Peyer's patch (tissue), 4 donors: ENCODE measurements around the gene CLDN7. TPM values are rescaled to one million over a fixed set of nuclear protein-coding genes. Genes with fewer than 3 reads are reported as not detected.

Source experiments
- DNase-seq, 3 donors: peaks; one replicate each; pipeline ENCODE4 v3.0.0-alpha.2; 2017 to 2019
- H3K27ac ChIP-seq, 4 donors: fragments of 200-600 bp; sonication (generic); one replicate each; pipeline ENCODE4 v1.5.1; 2016 to 2019
- H3K27me3 ChIP-seq, 2 donors: fragments of 200-600 bp; sonication (generic); one replicate each; pipeline ENCODE4 v1.5.1; 2019
- H3K36me3 ChIP-seq, 3 donors: fragments of 200-600 bp; sonication (generic); one replicate each; pipeline ENCODE4 v1.5.1; 2016 to 2019
- H3K4me1 ChIP-seq, 4 donors: fragments of 200-600 bp; sonication (generic); one replicate each; pipeline ENCODE4 v1.5.1; 2016 to 2019
- H3K4me3 ChIP-seq, 4 donors: fragments of 200-600 bp; sonication (generic); 1 replicate in 3 of 4; 2 replicates in 1 of 4; pipeline ENCODE4 v1.5.1; 2016 to 2019; ENCODE audit warnings: mild to moderate bottlenecking in 1 of 4
- H3K9me3 ChIP-seq, 4 donors: fragments of 200-600 bp; sonication (generic); one replicate each; pipeline ENCODE4 v1.5.1; 2016 to 2019; ENCODE audit warnings: mild to moderate bottlenecking in 1 of 4
- POLR2A ChIP-seq, 2 donors: fragments of 450-650 bp; IDR thresholded peaks; one replicate each; pipeline ENCODE4 v1.5.1; 2017; ENCODE audit warnings: antibody characterized with exemption in 2 of 2, mild to moderate bottlenecking in 2 of 2, moderate library complexity in 2 of 2
- total RNA-seq, 4 donors: library from RNA; depleted of rRNA; stranded (reverse); fragments of >200 nt; gene quantifications; one replicate each; pipeline ENCODE4 v1.1.0, GENCODE V29; 2016
- TF ChIP-seq, protein P1 (sequence below), 6 experiments: fragments of 450-650 bp in 4 of 6; fragments of 200-600 bp in 2 of 6; sonication (generic) in 1 of 6; IDR thresholded peaks; one replicate each; pipeline ENCODE4 v1.5.1; 2017 to 2019; ENCODE audit warnings: antibody characterized with exemption in 6 of 6, mild to moderate bottlenecking in 3 of 6, moderate library complexity in 1 of 6

Gene CLDN7, protein sequence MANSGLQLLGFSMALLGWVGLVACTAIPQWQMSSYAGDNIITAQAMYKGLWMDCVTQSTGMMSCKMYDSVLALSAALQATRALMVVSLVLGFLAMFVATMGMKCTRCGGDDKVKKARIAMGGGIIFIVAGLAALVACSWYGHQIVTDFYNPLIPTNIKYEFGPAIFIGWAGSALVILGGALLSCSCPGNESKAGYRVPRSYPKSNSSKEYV
- 1,000 to 10,000 TPM in 1 of 4 donors, 100 to 1,000 TPM in 2, 10 to 100 TPM in 1; 80.0 to 1,052 (median 864) TPM for total RNA-seq

DNA sequence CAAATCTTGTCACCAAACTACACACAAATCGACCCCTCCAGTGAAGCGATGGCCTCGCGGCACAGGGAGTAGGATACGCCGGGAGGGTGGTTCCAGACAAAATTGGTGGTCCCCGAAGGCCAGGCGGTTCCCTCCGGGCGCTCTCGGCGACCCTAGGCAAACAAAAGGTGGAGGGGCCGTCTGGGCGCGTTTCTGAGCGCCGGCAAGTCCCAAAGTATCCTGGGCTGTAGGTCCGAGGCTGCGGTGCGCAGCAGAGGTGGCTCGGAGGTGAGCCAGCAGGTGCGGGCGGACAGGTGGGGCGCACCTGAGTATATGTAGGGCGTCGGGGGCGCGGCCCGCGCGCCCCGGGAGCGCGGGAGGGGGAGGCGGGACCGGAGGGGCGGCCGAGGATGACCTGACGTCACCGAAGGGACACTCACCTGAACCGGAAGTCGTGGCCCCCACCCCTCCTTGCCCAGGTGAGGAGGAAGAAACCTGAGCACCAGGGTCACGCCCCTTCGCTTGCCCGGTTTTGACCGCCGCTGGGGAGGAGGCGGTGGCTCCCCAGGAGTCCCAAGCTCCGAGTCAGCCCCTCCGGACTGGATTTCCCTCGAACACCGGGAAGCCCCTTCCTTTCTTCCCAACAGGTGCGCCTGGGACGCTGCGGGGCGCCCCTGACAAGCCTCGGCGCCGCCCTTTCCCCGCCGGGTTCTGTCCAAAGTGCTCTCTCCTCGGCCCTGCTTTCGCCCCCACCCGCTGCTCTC, at the start of gene CLDN7:
CLDN7 (minus strand) TSS at position 287 of the 743 bp plus-strand sequence. CDS start 435 bp downstream, outside the sequence.
- Histone ChIP-seq H3K27ac (peak within 1 kb of the TSS; percentile 73 to 99 (median 90)), H3K9me3 (no peaks in the 10 kb centered on the region), H3K36me3 (peaks cover 0 to 18% (median 0%) of the 10 kb centered on the region in 3 donors), H3K4me1 (peaks cover 0 to 27% (median 14%) of the 10 kb centered on the region in 4 donors), H3K4me3 (peak within 1 kb of the TSS; percentile 48 to 93 (median 68)), H3K27me3 (peaks cover 0 to 10% of the 10 kb centered on the region in 2 donors)
- TF ChIP-seq, protein P1, sequence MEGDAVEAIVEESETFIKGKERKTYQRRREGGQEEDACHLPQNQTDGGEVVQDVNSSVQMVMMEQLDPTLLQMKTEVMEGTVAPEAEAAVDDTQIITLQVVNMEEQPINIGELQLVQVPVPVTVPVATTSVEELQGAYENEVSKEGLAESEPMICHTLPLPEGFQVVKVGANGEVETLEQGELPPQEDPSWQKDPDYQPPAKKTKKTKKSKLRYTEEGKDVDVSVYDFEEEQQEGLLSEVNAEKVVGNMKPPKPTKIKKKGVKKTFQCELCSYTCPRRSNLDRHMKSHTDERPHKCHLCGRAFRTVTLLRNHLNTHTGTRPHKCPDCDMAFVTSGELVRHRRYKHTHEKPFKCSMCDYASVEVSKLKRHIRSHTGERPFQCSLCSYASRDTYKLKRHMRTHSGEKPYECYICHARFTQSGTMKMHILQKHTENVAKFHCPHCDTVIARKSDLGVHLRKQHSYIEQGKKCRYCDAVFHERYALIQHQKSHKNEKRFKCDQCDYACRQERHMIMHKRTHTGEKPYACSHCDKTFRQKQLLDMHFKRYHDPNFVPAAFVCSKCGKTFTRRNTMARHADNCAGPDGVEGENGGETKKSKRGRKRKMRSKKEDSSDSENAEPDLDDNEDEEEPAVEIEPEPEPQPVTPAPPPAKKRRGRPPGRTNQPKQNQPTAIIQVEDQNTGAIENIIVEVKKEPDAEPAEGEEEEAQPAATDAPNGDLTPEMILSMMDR (IDR thresholded peaks at IDR 0.05) = peak in 3 of 6 experiments; percentile 32 to 51 (median 43)
- peak; percentile 98 for TF ChIP-seq POLR2A (IDR thresholded peaks at IDR 0.05)
- peak; percentile 30 to 96 (median 93) for DNase-seq

DNA sequence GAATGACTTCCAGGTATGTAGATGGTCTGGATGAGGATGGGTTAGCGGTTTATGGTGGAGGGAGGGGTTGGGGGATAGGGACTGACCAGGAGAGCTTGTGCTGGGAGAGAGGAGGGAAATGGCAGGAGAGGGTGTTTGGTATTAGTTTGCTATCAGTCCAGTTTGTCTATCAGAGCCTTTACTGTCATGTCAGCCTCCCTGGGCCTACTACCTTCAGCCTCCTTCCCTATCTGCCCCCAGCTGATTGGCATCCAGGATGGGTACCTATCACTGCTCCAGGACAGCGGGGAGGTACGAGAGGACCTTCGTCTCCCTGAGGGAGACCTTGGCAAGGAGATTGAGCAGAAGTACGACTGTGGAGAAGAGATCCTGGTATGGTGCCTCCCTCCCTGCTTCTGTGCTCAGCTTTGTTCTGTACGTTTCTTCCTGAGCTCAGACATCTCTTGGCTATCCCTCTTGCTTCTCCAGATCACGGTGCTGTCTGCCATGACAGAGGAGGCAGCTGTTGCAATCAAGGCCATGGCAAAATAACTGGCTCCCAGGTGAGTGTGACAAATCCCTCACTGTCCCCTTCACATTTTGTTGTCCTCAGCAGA, 48.9 kb upstream of the CLDN7 start:
- Histone ChIP-seq H3K4me1 (peaks cover 4 to 45% (median 18%) of the 10 kb centered on the region in 4 donors), H3K9me3 (no peaks in the 10 kb centered on the region), H3K27me3 (no peaks in the 10 kb centered on the region), H3K36me3 (peaks cover 0 to 45% (median 0%) of the 10 kb centered on the region in 3 donors), H3K4me3 (no peak overlapping the region), H3K27ac (peak overlapping the region in 1 of 4 donors; percentile 7)
- DNase-seq = no peak
- no peak for TF ChIP-seq POLR2A (IDR thresholded peaks at IDR 0.05)
- TF ChIP-seq, protein P1 (IDR thresholded peaks at IDR 0.05) = no peak

DNA sequence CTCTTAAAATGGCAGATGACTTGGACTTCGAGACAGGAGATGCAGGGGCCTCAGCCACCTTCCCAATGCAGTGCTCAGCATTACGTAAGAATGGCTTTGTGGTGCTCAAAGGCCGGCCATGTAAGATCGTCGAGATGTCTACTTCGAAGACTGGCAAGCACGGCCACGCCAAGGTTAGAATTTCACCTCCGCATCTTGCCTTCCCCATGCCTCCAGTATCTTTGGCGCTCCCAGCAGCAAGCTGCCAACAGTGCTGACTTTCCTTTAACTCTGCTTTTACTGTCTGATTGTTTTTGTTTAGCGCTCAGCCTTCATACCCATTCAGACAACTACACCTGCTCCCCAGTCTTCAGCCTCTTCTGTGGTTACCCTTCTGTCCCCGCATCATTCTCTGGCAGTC, 47.4 kb upstream of the CLDN7 start:
- no peaks in the 10 kb centered on the region for H3K27me3 ChIP-seq
- no peaks in the 10 kb centered on the region for H3K9me3 ChIP-seq
- TF ChIP-seq, protein P1 (IDR thresholded peaks at IDR 0.05) = no peak
- no peak for TF ChIP-seq POLR2A (IDR thresholded peaks at IDR 0.05)
- peak overlapping the region in 2 of 4 donors; percentile 95 to 98 for H3K4me3 ChIP-seq
- no peak for DNase-seq
- H3K27ac ChIP-seq = peak overlapping the region; percentile 97 to 100 (median 100)
- peaks cover 4 to 39% (median 12%) of the 10 kb centered on the region in 4 donors for H3K4me1 ChIP-seq
- H3K36me3 ChIP-seq = peaks cover 0 to 45% (median 0%) of the 10 kb centered on the region in 3 donors

DNA sequence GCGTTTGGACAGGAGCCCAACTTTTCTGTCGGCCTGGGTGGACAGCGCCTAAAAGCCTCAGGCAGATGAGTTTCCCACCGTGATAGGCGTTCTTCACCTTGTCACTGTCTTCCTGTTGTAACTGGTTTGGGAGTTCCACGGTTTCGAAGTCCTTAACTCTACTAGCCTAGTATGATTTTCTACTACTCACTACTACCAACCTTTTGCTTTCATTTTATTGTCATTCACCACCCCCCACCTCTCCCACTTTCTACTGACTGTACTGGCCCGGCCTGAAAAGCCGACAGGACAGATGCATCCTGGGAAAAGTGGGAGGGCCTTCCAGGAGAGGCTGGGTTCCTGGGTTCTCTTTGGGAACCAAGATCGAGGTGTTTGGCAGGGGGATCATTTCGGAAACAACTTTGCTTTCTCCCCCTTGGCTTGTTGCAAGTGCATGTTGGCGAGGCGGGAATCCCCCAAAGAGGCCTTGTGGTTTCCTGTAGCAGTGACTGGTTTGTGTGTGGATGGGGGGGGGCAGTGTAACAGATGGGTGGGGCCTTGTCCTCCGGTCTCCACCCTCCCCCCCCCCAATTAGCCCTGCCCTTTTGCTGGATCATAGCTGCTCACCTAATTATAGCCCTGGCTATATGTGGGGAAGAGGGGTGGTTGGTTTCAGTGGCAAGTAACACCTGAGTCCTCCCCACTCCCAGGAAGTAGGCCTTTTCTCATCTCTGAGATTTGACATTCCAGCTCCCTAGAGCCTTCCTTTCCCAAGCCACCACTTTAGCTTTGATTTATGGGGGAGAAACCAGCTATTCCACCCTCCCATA, 46.6 kb upstream of the CLDN7 start:
- DNase-seq = peak; percentile 79 to 90 (median 89)
- TF ChIP-seq, protein P1 (IDR thresholded peaks at IDR 0.05) = no peak
- TF ChIP-seq POLR2A (IDR thresholded peaks at IDR 0.05) = peak; percentile 35 to 62
- H3K27me3 ChIP-seq = no peaks in the 10 kb centered on the region
- H3K36me3 ChIP-seq = peaks cover 0 to 41% (median 0%) of the 10 kb centered on the region in 3 donors
- H3K27ac ChIP-seq = peak overlapping the region; percentile 97 to 100 (median 100)
- no peaks in the 10 kb centered on the region for H3K9me3 ChIP-seq
- peaks cover 4 to 33% (median 9%) of the 10 kb centered on the region in 4 donors for H3K4me1 ChIP-seq
- peak overlapping the region; percentile 67 to 98 (median 96) for H3K4me3 ChIP-seq
